Esophagus muscularis mucosa (tissue), 4 donors: ENCODE measurements around the gene MAFB.

Experiments
- EP300 ChIP-seq: sonication (generic); formaldehyde crosslinking; IDR thresholded peaks from one replicate; pipeline ENCODE4 v1.6.1; 2017; ENCODE audit warnings: antibody characterized with exemption
- POLR2A ChIP-seq: fragments of 450-650 bp; IDR thresholded peaks from one replicate; pipeline ENCODE4 v1.6.1; 2017; ENCODE audit warnings: antibody characterized with exemption, moderate library complexity, mild to moderate bottlenecking, low read depth
- POLR2AphosphoS5 ChIP-seq, 2 donors: sonication (generic); formaldehyde crosslinking; IDR thresholded peaks; one replicate each; pipeline ENCODE4 v1.6.1; 2017; ENCODE audit warnings: antibody characterized with exemption in 2 of 2
- TF ChIP-seq, protein P1 (sequence below), 3 experiments: fragments of 200-600 bp in 2 of 3; fragments of 450-650 bp in 1 of 3; sonication (generic) in 2 of 3; IDR thresholded peaks; one replicate each; pipeline ENCODE4 v1.5.1; 2017 to 2019; ENCODE audit warnings: antibody characterized with exemption in 3 of 3, mild to moderate bottlenecking in 2 of 3, moderate library complexity in 1 of 3

DNA sequence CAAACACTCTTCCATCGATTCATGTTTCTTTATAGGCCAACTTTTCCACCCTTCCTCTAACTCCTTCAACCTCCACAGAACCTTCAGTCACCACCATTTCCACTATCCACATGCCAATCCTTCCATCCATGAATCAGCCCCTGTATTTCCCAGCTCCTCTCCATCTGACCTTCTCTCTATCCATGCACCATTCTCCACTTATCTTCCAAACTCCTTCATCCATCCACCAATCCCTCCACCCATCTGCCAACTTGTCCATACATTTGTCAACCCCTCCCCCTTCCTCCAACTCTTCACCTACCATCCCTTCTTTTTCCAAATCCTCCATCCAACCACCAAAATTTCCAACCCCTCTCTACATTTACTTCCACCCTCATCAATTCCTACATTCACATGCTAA is 49.9 kb downstream of the MAFB start:
- TF ChIP-seq, protein P1, sequence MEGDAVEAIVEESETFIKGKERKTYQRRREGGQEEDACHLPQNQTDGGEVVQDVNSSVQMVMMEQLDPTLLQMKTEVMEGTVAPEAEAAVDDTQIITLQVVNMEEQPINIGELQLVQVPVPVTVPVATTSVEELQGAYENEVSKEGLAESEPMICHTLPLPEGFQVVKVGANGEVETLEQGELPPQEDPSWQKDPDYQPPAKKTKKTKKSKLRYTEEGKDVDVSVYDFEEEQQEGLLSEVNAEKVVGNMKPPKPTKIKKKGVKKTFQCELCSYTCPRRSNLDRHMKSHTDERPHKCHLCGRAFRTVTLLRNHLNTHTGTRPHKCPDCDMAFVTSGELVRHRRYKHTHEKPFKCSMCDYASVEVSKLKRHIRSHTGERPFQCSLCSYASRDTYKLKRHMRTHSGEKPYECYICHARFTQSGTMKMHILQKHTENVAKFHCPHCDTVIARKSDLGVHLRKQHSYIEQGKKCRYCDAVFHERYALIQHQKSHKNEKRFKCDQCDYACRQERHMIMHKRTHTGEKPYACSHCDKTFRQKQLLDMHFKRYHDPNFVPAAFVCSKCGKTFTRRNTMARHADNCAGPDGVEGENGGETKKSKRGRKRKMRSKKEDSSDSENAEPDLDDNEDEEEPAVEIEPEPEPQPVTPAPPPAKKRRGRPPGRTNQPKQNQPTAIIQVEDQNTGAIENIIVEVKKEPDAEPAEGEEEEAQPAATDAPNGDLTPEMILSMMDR (IDR thresholded peaks at IDR 0.05) = no peak
- no peak for TF ChIP-seq POLR2A
- no peak for TF ChIP-seq POLR2AphosphoS5 (IDR thresholded peaks at IDR 0.05)
- no peak for TF ChIP-seq EP300
